ENCODE results near the gene ATP6V1C2. TPM values are rescaled to one million over a fixed set of nuclear protein-coding genes. Genes with fewer than 3 reads are reported as not detected.

Gene ATP6V1C2
- total RNA-seq, 1 experiment from 2014 or later: 2.0 TPM

GRCh38 chr2:10770956-10771750 lies 49.7 kb downstream of the ATP6V1C2 start:
- ATAC-seq: no peak
- CTCF ChIA-PET: no interaction called here
- intact Hi-C loops (cut with micrococcal nuclease): no loop called here

More at GRCh38 chr2:10770956-10771750, 49.7 kb downstream of the ATP6V1C2 start:
- no peaks in the 10 kb centered on the region for H3K79me2 ChIP-seq (ENCODE audit: insufficient read depth, low read length)
- no peak overlapping the region for H3K4me3 ChIP-seq (replicated peaks in 1 of 2; ENCODE audit: low read depth in 1 of 2, low read length in 2 of 2)
- no peak overlapping the region for H3K27ac ChIP-seq (ENCODE audit: low read depth, low read length)
- H3K36me3 ChIP-seq (ENCODE audit: control insufficient read depth in 1 of 2, insufficient read depth in 2 of 2, low read length in 2 of 2): no peaks in the 10 kb centered on the region
- ChIA-PET POLR2A (interaction anchor here (0.6 kb wide), 1 partner anchor 10 kb away, joined by 3 read pairs; no protein-coding TSS in a partner anchor), RAD21 (ENCODE audit: low non-redundant PET in 1 of 2, low total read pairs in 2 of 2, uncharacterized antibody in 2 of 2, unreplicated experiment in 2 of 2) (no interaction called here)
- TF ChIP-seq MAX (IDR thresholded peaks at IDR 0.05): no peak
- no peak for TF ChIP-seq EZH2phosphoT487 (IDR thresholded peaks at IDR 0.05; ENCODE audit: borderline replicate concordance)
- no peak for TF ChIP-seq JUND (IDR thresholded peaks at IDR 0.05)
- TF ChIP-seq, protein P1, sequence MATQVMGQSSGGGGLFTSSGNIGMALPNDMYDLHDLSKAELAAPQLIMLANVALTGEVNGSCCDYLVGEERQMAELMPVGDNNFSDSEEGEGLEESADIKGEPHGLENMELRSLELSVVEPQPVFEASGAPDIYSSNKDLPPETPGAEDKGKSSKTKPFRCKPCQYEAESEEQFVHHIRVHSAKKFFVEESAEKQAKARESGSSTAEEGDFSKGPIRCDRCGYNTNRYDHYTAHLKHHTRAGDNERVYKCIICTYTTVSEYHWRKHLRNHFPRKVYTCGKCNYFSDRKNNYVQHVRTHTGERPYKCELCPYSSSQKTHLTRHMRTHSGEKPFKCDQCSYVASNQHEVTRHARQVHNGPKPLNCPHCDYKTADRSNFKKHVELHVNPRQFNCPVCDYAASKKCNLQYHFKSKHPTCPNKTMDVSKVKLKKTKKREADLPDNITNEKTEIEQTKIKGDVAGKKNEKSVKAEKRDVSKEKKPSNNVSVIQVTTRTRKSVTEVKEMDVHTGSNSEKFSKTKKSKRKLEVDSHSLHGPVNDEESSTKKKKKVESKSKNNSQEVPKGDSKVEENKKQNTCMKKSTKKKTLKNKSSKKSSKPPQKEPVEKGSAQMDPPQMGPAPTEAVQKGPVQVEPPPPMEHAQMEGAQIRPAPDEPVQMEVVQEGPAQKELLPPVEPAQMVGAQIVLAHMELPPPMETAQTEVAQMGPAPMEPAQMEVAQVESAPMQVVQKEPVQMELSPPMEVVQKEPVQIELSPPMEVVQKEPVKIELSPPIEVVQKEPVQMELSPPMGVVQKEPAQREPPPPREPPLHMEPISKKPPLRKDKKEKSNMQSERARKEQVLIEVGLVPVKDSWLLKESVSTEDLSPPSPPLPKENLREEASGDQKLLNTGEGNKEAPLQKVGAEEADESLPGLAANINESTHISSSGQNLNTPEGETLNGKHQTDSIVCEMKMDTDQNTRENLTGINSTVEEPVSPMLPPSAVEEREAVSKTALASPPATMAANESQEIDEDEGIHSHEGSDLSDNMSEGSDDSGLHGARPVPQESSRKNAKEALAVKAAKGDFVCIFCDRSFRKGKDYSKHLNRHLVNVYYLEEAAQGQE (IDR thresholded peaks at IDR 0.05; ENCODE audit: low read depth): no peak
- no peak for TF ChIP-seq POLR2A (IDR thresholded peaks at IDR 0.05; ENCODE audit: borderline replicate concordance, extremely low read depth, insufficient read depth, insufficient read length)
- no peak for TF ChIP-seq SP1 (IDR thresholded peaks at IDR 0.05; ENCODE audit: low read depth)
- TF ChIP-seq ELF1 (IDR thresholded peaks at IDR 0.05; ENCODE audit: borderline replicate concordance, low read depth): no peak
- no peak for TF ChIP-seq POLR2AphosphoS5 (IDR thresholded peaks at IDR 0.05; ENCODE audit: low read depth, low read length)
- no peak for TF ChIP-seq EZH2 (IDR thresholded peaks at IDR 0.05)
- no peak for TF ChIP-seq TCF7L2 (IDR thresholded peaks at IDR 0.05; ENCODE audit: borderline replicate concordance, extremely low read depth, insufficient read depth, insufficient read length)
- TF ChIP-seq, protein P2, sequence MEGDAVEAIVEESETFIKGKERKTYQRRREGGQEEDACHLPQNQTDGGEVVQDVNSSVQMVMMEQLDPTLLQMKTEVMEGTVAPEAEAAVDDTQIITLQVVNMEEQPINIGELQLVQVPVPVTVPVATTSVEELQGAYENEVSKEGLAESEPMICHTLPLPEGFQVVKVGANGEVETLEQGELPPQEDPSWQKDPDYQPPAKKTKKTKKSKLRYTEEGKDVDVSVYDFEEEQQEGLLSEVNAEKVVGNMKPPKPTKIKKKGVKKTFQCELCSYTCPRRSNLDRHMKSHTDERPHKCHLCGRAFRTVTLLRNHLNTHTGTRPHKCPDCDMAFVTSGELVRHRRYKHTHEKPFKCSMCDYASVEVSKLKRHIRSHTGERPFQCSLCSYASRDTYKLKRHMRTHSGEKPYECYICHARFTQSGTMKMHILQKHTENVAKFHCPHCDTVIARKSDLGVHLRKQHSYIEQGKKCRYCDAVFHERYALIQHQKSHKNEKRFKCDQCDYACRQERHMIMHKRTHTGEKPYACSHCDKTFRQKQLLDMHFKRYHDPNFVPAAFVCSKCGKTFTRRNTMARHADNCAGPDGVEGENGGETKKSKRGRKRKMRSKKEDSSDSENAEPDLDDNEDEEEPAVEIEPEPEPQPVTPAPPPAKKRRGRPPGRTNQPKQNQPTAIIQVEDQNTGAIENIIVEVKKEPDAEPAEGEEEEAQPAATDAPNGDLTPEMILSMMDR (IDR thresholded peaks at IDR 0.05 in 2 of 3, conservative IDR thresholded peaks at IDR 0.05 in 1 of 3; ENCODE audit: borderline replicate concordance in 1 of 3, insufficient read depth in 1 of 3, low read depth in 2 of 3, low read length in 2 of 3): no peak
- no peak for TF ChIP-seq CBX3 (IDR thresholded peaks at IDR 0.05; ENCODE audit: low read depth)
- no peaks in the 10 kb centered on the region for H3K9me3 ChIP-seq (ENCODE audit: control insufficient read depth in 1 of 2, insufficient read depth in 1 of 2, low read depth in 1 of 2, low read length in 2 of 2)
- no peak overlapping the region for H2AFZ ChIP-seq (ENCODE audit: low read depth, low read length, poor library complexity, severe bottlenecking)
- no peak overlapping the region for H3K4me2 ChIP-seq (ENCODE audit: low read length)
- H4K20me1 ChIP-seq (ENCODE audit: insufficient read depth): no peaks in the 10 kb centered on the region
- no peaks in the 10 kb centered on the region for H3K27me3 ChIP-seq (ENCODE audit: insufficient read depth, low read length)
- BruUV-seq (replicated peaks): no TSS peak
- peaks cover 0 to 7% of the 10 kb centered on the region in 2 experiments; a peak in 1 of 4 replicates for H3K4me1 ChIP-seq (ENCODE audit: control insufficient read depth in 1 of 2, insufficient read depth in 2 of 2, low read length in 2 of 2)
- no peaks in the 10 kb centered on the region for H3K9me2 ChIP-seq (ENCODE audit: insufficient read depth)
- DNase-seq (ENCODE audit: low read depth, low spot score): no peak
- no peak overlapping the region for H3K9ac ChIP-seq (ENCODE audit: low read length)

Data from HCT116 (cell line).